HG03558 (cell line): ENCODE data around the gene TMEM14B.
"Not testable (repeated sequence)": the region's sequence is repeated elsewhere in the genome, so short reads cannot be mapped to it uniquely, and the experiment has no call there.

Experiments used
- ATAC-seq: cut with Tn5 transposase; IDR thresholded peaks from one replicate; pipeline ENCODE4 v1.9.1; 2021; ENCODE audit warnings: moderate number of reproducible peaks; ENCODE audit not compliant: unreplicated experiment; ENCODE audit errors: extremely low read depth

The TMEM14B gene

DNA sequence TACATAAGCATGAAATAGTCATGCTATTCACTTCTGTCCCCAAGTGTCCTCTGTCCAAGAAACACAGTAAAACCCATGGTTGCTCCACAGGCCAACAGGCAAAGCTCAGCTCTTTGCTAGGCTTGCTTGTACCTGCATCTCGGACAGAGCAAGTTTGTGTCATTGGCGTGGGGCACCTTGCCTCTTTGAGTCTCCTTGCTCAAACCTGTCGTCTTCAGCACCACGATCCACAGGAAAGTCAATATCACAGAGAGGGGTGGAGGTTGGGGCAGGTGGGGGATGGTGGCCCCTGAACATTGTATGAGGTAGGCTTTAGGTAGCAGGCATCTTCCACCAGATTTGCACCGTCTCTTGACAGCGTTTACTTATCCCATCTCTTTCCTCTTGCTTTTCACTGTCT is 4.1 kb upstream of the TMEM14B start:
- no peak for ATAC-seq

DNA sequence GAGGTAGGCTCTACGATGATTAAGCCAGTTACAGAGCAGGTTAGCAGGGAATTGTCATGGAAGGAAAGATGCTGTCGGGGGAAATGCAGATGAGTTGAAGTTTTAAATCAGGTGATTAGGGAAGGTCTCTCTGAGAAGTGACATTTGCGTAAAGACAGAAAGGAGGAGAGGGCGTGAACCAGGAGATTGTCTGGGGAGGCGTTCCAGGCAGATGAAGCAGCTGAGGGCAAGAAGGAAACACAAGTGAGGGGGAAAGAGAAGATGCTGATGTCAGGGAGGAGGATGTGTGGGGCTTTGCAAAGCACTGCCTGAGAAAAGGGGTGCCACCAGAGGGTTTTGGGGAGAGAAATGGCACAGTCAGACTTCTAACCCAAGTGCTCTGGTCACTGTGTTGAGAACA is 2.5 kb upstream of the TMEM14B start:
- ATAC-seq, result no peak

DNA sequence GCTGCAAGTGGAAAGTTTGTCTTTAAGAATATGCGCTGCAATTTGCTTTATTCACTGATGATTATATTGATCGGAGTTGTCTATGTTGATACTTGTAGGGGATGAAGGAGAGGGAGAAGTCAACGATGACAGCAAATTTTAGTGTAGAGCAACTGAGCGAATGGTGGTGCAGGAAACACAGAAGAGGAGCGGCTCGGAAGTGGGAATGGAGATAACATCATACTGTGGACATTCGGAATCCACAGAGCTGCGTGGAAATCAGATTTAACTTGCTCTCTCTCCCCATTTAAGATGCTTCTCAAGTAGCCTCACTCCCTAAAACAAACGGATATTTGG is 722 bp upstream of the TMEM14B start:
- no peak for ATAC-seq

DNA sequence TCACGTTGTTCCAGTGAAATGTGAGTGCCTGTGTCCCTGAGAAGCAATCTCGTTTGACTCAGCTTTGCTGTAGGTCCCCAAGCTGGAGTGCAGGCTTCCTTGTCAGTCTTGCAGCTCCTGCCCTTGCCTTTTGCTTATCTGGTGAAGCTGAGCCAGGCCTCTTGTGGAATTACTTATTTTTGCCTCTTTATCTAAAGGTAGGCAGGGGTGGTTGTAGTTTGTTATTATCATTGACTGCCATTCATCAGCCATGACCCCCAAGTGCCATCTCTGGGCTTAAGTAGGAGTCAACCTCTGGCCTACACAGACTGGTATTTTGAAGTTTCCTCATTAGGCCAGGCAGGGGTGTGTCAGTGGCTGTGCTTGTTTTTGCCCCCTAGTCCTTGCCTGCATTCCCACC is 2.1 kb downstream of the TMEM14B start:
- ATAC-seq, result no peak

DNA sequence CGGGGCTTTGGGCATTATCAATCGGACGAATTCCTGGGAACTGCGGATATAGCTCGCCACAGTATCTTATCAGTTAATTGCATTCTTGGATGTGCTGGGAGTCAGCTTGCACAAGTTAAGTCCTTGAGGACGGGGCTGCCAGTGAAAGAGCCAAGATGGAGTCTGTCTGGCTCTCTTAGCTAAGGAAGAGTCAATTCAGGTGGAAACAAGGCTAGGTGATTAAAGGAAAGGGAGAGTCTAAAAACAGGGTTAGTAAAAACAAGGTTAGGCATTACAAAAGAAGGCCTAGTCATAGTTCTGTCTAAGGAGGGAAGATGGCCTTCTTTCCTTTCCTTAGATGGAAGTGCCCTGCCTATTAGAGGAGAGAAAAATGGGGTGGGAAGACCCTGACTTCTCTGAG is 3.0 kb downstream of the TMEM14B start:
- not testable (repeated sequence) for ATAC-seq

DNA sequence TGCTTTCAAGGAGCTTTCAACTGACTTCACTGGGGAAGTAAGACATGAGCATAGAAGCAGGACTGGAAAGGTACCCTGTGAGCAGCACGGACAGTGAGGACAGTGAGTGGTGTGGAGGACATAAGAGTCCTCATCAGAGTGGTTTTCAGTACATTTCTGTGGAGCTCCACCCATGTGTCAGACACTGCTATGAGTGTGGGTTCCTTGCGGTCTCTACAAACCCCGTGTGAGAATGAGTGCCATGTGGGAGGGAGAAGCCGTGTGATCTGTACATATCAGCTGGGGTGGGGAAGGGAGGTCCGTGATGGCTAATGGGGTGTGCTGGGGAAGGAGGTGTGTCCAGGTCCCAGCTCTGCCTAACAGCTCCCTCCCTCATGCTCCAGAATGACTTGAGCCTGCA is 4.2 kb downstream of the TMEM14B start:
- not testable (repeated sequence) for ATAC-seq

DNA sequence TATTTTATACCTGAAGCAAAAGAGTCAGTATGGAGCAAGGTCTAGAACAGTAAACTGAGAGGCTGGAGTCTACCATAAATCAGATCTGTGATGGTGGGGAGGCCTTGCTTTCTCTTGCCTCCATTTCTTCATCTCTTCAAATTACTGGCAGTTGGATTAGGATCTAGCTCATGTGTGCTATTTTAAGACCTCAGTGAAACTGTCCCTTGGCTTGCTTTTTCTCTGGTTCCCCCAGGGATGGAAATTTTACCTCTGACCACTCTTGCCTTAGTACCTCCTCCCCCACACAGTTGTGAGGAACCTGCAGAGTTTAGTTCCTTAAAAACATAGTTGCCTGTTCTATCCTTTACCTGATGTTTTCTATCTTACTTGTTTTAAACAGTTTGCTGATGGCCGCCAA is 8.5 kb downstream of the TMEM14B start:
- ATAC-seq, result no peak

DNA sequence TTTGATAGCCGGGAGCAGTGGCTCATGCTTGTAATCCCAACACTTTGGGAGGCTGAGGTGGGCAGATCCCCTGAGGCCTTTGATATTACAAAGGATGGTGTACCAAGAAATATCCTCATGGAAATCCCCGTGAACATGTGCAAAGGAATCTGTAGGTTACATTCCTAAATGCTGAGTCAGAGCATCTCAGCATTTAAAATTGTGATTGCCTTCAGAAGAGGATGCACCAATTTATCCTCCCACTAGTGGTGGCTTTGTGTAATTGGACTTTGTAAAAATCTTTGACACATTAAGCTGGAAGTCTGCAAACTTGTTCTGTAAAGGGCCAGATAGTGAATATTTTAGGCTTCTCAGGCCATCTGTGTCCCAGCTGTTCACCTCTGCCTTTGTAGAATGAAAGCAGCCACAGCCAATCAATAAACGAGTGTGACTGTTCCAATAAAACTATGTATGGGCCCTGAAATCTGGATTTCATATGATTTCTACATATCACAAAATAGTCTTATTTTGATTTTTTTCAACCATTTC is 11.8 kb downstream of the TMEM14B start:
- ATAC-seq, result no peak

DNA sequence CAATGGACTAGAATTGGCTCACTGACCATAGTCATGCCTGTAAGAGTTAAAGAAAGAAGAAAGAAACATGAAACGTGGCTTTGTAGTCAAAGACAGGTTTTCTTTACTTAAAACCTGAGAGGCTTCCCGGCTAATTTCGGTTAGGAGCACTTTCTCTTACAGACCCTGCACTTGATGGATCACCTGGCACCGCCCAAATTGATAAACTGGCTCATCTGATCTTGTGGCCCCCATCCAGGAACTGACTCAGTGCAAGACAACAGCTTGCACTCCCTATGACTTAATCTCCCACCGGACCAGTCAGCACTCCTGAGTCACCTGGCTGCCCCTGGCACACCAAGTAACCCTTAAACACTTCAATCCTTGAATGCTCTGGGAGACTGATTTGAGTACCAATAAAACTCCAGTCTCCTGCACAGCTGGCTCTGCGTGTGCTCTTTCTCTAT is 12.3 kb downstream of the TMEM14B start:
- ATAC-seq, result no peak

DNA sequence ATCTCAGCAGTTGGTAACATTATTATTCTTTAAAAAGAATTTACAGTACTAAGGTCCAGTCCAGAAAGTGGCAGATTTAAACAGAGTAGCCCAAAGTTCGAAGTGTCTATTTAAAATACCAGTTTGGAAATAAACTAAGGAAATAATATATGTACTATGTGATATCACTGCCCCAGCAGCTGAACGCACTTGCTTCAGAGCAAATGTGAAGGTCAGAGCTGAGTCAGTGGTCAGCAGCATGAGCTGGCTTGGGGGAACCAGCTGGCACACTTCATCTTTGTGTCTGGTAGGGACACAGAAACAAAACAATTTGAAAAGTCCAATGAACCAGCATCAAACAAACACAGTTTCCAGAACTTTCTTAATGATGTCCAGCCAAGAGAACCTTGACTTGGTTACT is 15.4 kb downstream of the TMEM14B start:
- ATAC-seq, result no peak

DNA sequence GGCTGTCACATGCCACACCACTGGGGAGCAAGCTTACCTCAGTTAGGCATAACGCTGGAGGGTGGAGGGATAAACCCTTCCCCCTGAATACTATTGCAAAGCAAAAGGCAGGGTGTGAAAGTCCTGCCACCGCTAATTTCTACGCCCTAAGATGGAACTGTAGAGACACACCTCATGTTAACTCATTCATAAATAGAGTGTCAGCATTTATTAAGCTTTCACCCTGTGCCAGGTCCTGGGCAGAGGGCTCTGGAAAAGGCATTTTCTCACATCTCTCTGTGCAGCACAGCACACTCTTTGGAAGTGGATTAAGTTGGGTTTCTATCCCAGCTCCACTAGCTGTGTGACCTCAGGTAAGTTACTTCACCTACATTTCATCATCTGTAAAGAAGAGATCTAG is 21.8 kb downstream of the TMEM14B start:
- no peak for ATAC-seq

DNA sequence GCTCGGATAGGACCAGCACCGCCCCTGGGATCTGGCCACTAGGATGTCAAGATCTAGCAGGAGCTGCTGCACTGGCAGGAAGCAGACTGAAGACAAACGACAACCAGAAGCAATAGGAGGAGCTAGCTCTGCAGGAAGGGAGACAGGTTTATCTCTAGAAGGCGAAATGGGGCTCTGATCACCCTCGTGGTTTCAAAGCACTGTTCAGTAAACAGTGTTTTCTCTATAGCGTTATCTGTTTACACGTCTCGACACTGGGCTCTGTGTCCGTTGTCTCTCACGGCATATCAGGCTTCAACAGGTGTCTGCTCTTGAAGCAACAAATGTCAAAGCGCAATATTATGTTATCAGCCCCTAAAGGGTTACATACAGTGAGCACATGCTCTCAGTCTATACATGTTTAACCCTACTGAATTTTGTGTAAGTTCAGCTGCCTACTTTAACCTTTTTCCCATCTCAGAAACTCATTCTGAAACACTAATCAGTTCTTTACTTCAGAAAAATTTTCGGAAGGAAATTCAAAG is 23.8 kb downstream of the TMEM14B start:
- no peak for ATAC-seq

DNA sequence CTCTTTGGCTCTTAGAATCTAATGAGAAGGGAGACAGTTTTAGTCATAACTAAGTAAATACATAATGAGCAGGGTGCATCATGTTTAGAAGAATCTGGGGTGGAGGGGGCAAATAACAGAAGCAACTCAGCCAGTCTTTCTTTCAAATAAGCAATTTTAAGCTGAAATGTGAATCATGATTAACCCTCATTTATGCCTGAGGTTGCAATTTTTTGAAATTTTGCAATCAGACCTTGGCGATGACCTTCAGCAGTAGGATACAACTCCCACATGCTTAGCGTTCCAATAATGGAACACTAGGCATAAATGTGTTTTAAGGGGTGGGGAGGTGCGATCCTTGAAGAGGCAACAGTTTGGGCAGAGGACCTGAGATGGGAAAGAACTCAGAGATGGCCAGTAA is 30.6 kb downstream of the TMEM14B start:
- ATAC-seq, result no peak

DNA sequence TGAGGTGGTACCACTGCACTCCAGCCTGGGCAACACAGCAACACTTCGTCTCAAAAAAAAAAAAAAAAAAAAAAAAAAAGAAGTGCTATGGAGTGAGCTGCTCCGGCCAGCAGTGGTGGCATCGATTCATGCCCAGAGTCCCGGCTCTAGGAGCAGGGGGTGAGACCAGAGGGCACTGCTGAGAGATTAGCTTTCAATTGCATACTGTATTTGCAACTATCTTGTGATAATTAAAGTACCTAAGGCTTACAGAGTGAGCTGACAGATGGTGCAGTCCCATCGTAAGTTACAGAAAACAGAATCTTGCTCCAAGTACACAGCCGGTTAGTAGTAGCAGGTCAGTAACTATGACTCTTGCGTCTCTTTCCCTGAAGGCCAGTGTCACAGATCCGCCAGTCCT is 31.5 kb downstream of the TMEM14B start:
- no peak for ATAC-seq

DNA sequence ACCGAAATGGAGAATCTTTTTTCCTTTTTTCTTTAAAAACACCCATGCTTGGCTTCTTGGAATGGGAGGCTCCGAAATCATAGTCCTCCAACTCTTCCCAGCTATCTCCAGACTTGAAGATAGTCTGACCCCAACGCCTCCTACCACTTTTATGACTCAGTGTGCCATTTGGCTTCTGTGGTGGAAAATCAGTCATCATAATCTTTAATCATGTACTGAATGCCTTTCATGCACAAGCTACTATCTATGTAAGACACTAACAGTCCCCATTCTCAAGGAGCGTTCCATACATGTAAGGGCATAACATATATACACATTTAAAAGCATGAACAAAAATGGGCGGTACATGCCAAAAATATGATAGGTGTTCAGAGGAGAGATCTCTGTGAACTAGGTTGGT is 44.1 kb downstream of the TMEM14B start:
- no peak for ATAC-seq

DNA sequence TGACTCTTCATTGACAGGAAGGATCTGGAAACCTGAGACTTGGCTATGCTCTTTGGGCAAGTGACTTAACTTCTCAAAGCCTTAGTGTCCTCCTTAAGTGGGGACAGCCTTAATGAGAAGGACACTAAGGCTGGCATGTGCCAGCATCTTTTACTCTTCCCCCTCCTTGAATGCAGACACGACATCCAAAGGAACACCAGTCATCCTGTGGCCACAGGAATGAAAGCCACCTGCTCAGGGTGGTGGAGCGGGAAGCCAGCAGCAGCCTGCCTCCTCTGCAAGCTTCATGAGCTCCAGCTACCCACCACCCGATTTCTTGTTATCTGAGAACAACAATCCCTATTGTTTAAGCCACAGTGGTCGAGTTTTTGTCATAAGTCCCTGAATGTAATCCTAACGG is 44.5 kb downstream of the TMEM14B start:
- no peak for ATAC-seq

DNA sequence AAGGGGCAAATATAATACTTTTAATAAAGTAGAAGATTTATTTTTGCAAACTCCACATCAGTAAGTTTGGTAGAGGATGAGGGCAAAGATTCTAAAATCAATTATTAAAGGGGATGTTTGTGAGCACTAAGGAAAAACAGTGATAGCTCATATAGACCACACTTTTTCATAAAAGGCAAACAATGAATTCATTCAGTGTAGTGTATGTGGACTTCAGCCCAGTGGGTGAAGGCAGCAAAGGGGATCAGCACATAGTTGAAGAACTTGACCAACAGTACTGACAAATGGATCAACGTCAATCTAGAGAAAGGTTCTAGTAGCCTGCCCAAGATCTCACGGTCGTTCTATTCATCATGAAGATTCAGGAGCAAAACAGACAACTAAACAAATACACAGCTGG is 45.4 kb downstream of the TMEM14B start:
- ATAC-seq, result no peak

DNA sequence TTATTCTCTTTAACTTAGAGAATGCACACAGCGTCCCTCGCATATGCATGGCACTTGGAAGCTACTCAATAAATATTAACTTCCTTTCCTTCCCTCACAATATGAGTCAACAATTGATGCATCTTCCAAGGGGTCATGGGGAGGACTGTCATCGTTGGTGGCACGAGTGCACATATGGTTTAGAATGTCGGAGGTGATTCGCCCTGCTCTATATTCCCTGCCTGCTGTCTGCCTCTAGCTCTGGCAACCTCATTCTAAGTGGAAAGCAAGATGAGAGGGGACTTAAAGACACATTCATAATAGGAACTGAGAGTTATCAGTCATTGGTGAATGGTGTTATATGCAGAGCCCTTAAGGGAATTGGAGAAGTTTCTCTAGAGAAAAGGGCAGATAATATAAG is 46.1 kb downstream of the TMEM14B start:
- ATAC-seq, result no peak

DNA sequence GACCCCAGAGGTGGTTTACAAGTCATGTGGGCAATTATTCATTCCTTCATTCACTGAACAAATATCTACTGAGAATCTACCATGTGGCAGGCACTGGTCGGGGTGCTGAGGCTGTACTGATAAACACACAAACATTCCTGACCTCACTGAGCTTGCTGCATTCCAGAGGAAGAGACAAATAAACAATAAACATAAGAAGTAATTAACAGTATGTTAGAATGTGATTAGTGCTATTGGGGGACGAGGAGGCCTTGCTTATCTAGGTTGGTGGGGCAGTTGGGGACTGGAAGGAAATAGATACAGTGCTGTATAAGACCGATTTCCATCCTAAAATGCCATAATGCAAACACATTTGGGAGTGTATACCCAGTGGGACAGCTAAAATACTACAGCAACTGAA is 46.6 kb downstream of the TMEM14B start:
- ATAC-seq, result no peak

DNA sequence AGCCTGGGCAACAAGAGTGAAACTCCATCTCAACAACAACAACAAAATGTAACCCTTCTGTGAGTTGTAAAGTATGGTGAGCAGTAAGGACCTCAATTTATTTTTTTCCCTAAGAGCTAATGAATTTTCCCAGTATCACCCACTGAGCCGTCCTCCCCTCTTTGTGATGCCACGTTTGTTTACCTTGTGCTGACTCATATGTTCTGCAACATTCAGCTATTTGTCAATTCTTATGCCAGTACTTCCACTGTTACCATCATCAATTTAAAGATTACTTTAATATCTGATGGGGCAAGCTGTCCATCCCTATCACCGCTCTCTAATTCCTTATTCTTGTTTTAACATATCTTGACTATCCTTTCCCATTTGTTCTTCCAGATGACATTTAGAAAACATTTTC is 53.2 kb downstream of the TMEM14B start:
- no peak for ATAC-seq

DNA sequence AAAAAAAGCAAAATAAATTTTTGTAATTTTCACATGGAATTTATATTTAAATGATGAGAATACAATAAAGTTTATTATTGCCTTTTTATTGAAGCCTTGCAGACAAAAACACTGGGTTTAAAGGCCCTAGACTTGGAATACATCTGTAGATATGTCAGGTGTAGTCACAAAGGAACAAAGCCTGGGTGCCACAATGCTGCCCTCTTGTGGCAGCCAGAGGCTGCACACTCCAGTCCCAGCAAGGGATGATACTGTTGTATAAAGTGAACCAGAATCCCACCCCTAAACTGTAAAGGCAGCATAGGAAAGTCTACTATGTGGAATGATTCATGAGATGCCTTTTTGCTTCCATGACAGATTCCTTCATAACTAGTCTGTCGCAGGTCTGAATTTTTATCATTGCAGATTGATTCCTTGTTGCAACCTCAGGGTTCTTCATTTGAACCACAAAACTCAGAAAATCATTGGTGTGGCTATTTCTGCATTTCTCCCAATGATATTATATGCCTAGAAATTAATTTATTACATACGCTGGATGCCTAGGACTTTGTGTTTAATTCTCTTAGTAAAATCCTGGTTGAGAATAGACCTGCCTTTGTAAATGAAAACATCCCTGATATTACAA is 53.7 kb downstream of the TMEM14B start:
- ATAC-seq, result peak; percentile 76
